GM12892 (cell line): Measurements from ENCODE around the gene ZNF622.

Source experiments
- POLR2A ChIP-seq: IDR thresholded peaks from 2 replicates; pipeline ENCODE4 v1.6.1; 2011; ENCODE audit warnings: low read depth, low read length, control low read depth
- TAF1 ChIP-seq: IDR thresholded peaks from 2 replicates; pipeline ENCODE4 v1.6.1; 2011; ENCODE audit warnings: low read depth, mild to moderate bottlenecking, control low read depth, low read length, borderline replicate concordance

DNA sequence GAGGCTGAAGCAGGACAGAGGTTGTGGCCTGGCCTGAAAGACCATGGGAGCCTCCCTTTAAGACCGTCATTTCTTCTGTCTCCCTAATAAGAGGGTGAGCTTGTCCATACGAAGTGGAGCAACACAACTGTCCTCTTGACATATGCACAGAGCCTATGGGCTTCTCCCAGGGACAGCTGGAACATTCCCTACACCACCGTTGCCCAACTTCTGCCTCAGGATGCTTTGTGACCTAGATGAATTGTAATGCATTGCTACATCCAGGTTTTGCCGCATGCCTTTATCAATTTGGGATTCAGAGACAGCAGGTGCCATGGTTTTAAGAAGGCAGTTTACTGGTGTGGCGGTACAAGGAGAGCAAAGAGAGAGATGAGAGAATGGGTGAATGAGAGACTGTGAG, 34.4 kb upstream of the ZNF622 start:
- no peak for TF ChIP-seq TAF1
- no peak for TF ChIP-seq POLR2A
